Measurements from ENCODE around the gene INO80E.

Gene INO80E

GRCh38 chr16:29975811-29976511, 20.1 kb upstream of the INO80E start:
- DNase-seq (ENCODE audit: low read depth in 2 of 2): no peak

GRCh38 chr16:29977063-29977825, 18.8 kb upstream of the INO80E start:
- no peak for DNase-seq (ENCODE audit: low read depth in 2 of 2)

- no peak for DNase-seq (ENCODE audit: low read depth in 2 of 2)
These were observed 18.0 kb upstream of the INO80E start for GRCh38 chr16:29978081-29978480.

- DNase-seq (ENCODE audit: low read depth in 2 of 2): no peak
These were observed 17.3 kb upstream of the INO80E start for GRCh38 chr16:29978564-29979270.

GRCh38 chr16:29982560-29983419, 13.3 kb upstream of the INO80E start:
- DNase-seq (ENCODE audit: low read depth in 2 of 2): no peak

GRCh38 chr16:29983420-29984136, 12.5 kb upstream of the INO80E start:
- DNase-seq (ENCODE audit: low read depth in 2 of 2): no peak

GRCh38 chr16:29984137-29984763, 11.8 kb upstream of the INO80E start:
- no peak for DNase-seq (ENCODE audit: low read depth in 2 of 2)

GRCh38 chr16:29984764-29985147, 11.3 kb upstream of the INO80E start:
- DNase-seq (ENCODE audit: low read depth in 2 of 2): no peak

- DNase-seq (ENCODE audit: low read depth in 2 of 2): no peak
These were observed 10.7 kb upstream of the INO80E start for GRCh38 chr16:29985271-29985811.

GRCh38 chr16:29986231-29986630, 9.8 kb upstream of the INO80E start:
- DNase-seq (ENCODE audit: low read depth in 2 of 2): no peak

GRCh38 chr16:29986931-29987330, 9.1 kb upstream of the INO80E start:
- no peak for DNase-seq (ENCODE audit: low read depth in 2 of 2)

- DNase-seq (ENCODE audit: low read depth in 2 of 2): no peak
These were observed 8.5 kb upstream of the INO80E start for GRCh38 chr16:29987371-29988085.

GRCh38 chr16:29988346-29989075, 7.5 kb upstream of the INO80E start:
- DNase-seq (ENCODE audit: low read depth in 2 of 2): no peak

GRCh38 chr16:29989111-29989858, 6.8 kb upstream of the INO80E start:
- DNase-seq (ENCODE audit: low read depth in 2 of 2): no peak

GRCh38 chr16:29990034-29990433, 6.0 kb upstream of the INO80E start:
- no peak for DNase-seq (ENCODE audit: low read depth in 2 of 2)

- DNase-seq (ENCODE audit: low read depth in 2 of 2): no peak
These were observed 5.0 kb upstream of the INO80E start for GRCh38 chr16:29990883-29991570.

GRCh38 chr16:29991571-29991904, 4.5 kb upstream of the INO80E start:
- DNase-seq (ENCODE audit: low read depth in 2 of 2): no peak
